ENCODE data around the gene HBE1. TPM values are rescaled to one million over a fixed set of nuclear protein-coding genes. Genes with fewer than 3 reads are reported as not detected.
"Not testable (repeated sequence)": the region's sequence is repeated elsewhere in the genome, so short reads cannot be mapped to it uniquely, and the experiment has no call there.

HBE1 gene
- total RNA-seq, 1 experiment from 2014 or later = 3.2 TPM

DNA sequence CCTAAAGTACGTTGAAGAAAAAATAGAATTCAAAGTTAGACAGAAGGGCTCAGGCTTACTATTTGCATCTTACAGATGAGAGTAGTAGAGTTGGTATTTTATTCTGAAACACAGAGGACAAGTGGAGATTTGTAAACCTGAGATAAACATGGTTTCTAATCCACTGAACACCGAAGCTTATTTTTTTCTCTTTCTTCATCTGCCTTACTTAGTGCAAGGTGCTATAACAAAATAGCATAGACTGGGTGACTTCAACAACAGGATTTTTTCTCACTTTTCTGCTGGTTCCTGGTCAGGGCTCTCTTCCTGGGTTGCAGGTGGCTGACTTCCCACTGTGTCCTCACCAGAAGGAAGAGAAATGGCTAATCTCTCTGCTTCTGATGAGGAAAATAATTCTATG lies 18.0 kb downstream of the HBE1 start:
- no peaks in the 10 kb centered on the region for H3K27me3 ChIP-seq (ENCODE audit: control insufficient read depth, insufficient read depth, low read length)
- BruUV-seq (replicated peaks) = no TSS peak
- ChIA-PET CTCF (no interaction called here), POLR2A (no interaction called here)
- H3K9me3 ChIP-seq (ENCODE audit: control insufficient read depth, insufficient read depth, low read depth, low read length) = no peaks in the 10 kb centered on the region
- H3K36me3 ChIP-seq (ENCODE audit: control insufficient read depth, insufficient read depth, low read length) = no peaks in the 10 kb centered on the region
- no peak for DNase-seq (ENCODE audit: low read depth, low spot score)
- no peak overlapping the region for H3K4me3 ChIP-seq (ENCODE audit: low read depth in 2 of 2, low read length in 2 of 2)
- H3K27ac ChIP-seq (ENCODE audit: low read length) = no peak overlapping the region
- no peak for ATAC-seq
- TF ChIP-seq, protein P1, sequence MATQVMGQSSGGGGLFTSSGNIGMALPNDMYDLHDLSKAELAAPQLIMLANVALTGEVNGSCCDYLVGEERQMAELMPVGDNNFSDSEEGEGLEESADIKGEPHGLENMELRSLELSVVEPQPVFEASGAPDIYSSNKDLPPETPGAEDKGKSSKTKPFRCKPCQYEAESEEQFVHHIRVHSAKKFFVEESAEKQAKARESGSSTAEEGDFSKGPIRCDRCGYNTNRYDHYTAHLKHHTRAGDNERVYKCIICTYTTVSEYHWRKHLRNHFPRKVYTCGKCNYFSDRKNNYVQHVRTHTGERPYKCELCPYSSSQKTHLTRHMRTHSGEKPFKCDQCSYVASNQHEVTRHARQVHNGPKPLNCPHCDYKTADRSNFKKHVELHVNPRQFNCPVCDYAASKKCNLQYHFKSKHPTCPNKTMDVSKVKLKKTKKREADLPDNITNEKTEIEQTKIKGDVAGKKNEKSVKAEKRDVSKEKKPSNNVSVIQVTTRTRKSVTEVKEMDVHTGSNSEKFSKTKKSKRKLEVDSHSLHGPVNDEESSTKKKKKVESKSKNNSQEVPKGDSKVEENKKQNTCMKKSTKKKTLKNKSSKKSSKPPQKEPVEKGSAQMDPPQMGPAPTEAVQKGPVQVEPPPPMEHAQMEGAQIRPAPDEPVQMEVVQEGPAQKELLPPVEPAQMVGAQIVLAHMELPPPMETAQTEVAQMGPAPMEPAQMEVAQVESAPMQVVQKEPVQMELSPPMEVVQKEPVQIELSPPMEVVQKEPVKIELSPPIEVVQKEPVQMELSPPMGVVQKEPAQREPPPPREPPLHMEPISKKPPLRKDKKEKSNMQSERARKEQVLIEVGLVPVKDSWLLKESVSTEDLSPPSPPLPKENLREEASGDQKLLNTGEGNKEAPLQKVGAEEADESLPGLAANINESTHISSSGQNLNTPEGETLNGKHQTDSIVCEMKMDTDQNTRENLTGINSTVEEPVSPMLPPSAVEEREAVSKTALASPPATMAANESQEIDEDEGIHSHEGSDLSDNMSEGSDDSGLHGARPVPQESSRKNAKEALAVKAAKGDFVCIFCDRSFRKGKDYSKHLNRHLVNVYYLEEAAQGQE (IDR thresholded peaks at IDR 0.05; ENCODE audit: insufficient read depth in 1 of 2, low read depth in 2 of 2, low read length in 1 of 2) = no peak
- no peak for TF ChIP-seq SIN3A (IDR thresholded peaks at IDR 0.05; ENCODE audit: borderline replicate concordance, insufficient read depth, low read depth, low read length)
- TF ChIP-seq TCF7L2 (IDR thresholded peaks at IDR 0.05; ENCODE audit: low read depth, low read length) = no peak
- TF ChIP-seq, protein P2, sequence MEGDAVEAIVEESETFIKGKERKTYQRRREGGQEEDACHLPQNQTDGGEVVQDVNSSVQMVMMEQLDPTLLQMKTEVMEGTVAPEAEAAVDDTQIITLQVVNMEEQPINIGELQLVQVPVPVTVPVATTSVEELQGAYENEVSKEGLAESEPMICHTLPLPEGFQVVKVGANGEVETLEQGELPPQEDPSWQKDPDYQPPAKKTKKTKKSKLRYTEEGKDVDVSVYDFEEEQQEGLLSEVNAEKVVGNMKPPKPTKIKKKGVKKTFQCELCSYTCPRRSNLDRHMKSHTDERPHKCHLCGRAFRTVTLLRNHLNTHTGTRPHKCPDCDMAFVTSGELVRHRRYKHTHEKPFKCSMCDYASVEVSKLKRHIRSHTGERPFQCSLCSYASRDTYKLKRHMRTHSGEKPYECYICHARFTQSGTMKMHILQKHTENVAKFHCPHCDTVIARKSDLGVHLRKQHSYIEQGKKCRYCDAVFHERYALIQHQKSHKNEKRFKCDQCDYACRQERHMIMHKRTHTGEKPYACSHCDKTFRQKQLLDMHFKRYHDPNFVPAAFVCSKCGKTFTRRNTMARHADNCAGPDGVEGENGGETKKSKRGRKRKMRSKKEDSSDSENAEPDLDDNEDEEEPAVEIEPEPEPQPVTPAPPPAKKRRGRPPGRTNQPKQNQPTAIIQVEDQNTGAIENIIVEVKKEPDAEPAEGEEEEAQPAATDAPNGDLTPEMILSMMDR (IDR thresholded peaks at IDR 0.05) = no peak
- no peak for TF ChIP-seq POLR2AphosphoS5 (IDR thresholded peaks at IDR 0.05; ENCODE audit: low read depth, low read length)
- no peaks in the 10 kb centered on the region for H3K4me1 ChIP-seq (ENCODE audit: control insufficient read depth, insufficient read depth, low read length)
- in situ Hi-C loops (cut with HindIII; ENCODE audit: low pct_unique_long_range_greater_than_20kb, low sequenced_read_pairs) = no loop called here
- intact Hi-C loops (cut with micrococcal nuclease; ENCODE audit: unreplicated experiment) = no loop called here

DNA sequence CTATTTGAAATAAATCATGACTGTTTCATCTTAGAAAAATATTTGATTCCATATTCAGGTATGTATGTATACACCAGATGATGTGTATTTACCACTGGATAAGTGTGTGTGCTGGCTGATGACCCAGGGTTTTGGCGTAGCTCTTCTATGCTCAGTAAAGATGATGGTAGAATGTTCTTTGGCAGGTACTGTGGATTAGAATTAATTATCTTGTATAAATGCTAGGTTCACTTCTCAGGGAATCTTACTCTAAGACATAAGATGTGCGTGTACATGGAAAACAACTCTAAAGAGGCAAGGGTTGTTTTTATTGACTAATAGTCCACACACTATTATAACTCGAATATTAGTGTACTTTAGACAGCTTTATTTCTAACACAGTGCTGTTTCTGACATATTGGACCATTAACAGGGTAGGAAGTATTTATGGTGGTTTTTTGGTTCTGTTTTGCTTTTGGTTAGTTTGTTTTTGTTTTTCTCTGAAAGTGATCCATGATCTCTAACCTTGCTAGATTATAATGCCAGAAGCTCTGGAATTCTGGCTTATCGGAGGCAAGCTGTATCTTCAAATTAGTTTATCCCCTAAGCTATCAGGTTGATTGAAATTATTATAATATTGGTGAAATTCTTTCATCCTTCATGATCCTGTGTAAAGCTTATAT lies 19.1 kb downstream of the HBE1 start:
- ChIA-PET CTCF (no interaction called here), POLR2A (no interaction called here)
- no peak for ATAC-seq
- TF ChIP-seq SIN3A (IDR thresholded peaks at IDR 0.05; ENCODE audit: borderline replicate concordance, insufficient read depth, low read depth, low read length) (no peak), TCF7L2 (IDR thresholded peaks at IDR 0.05; ENCODE audit: low read depth, low read length) (no peak), POLR2AphosphoS5 (IDR thresholded peaks at IDR 0.05; ENCODE audit: low read depth, low read length) (no peak)
- TF ChIP-seq, protein P2 (IDR thresholded peaks at IDR 0.05) = no peak
- TF ChIP-seq, protein P1 (IDR thresholded peaks at IDR 0.05; ENCODE audit: insufficient read depth in 1 of 2, low read depth in 2 of 2, low read length in 1 of 2) = no peak
- no peaks in the 10 kb centered on the region for H3K36me3 ChIP-seq (ENCODE audit: control insufficient read depth, insufficient read depth, low read length)
- H3K4me3 ChIP-seq (ENCODE audit: low read depth in 2 of 2, low read length in 2 of 2) = no peak overlapping the region
- no peak for DNase-seq (ENCODE audit: low read depth, low spot score)
- no peak overlapping the region for H3K27ac ChIP-seq (ENCODE audit: low read length)
- no peaks in the 10 kb centered on the region for H3K4me1 ChIP-seq (ENCODE audit: control insufficient read depth, insufficient read depth, low read length)
- in situ Hi-C loops (cut with HindIII; ENCODE audit: low pct_unique_long_range_greater_than_20kb, low sequenced_read_pairs) (no loop called here), intact Hi-C loops (cut with micrococcal nuclease; ENCODE audit: unreplicated experiment) (no loop called here)
- no peaks in the 10 kb centered on the region for H3K9me3 ChIP-seq (ENCODE audit: control insufficient read depth, insufficient read depth, low read depth, low read length)
- no TSS peak for BruUV-seq (replicated peaks)
- H3K27me3 ChIP-seq (ENCODE audit: control insufficient read depth, insufficient read depth, low read length) = no peaks in the 10 kb centered on the region

DNA sequence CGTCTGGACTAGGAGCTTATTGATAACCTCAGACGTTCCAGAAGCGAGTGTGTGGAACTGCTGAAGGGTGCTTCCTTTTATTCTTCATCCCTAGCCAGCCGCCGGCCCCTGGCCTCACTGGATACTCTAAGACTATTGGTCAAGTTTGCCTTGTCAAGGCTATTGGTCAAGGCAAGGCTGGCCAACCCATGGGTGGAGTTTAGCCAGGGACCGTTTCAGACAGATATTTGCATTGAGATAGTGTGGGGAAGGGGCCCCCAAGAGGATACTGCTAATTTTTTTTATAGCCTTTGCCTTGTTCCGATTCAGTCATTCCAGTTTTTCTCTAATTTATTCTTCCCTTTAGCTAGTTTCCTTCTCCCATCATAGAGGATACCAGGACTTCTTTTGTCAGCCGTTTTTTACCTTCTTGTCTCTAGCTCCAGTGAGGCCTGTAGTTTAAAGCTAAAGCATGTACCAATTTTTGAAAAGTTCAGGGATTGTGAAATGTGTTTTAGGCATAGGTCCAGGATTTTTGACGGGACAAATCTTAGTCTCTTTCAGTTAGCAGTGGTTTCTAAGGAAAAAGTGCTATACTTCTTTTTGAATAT lies 19.8 kb downstream of the HBE1 start, which contains the start of gene HBG1:
Gene HBG1, minus strand, starts transcription at position 51 of the 590 bp plus-strand sequence. CDS start 53 bp downstream, outside the sequence.
- in situ Hi-C loops (cut with HindIII; ENCODE audit: low pct_unique_long_range_greater_than_20kb, low sequenced_read_pairs); H3K4me3 ChIP-seq (ENCODE audit: low read depth in 2 of 2, low read length in 2 of 2); DNase-seq (ENCODE audit: low read depth, low spot score); H3K27ac ChIP-seq (ENCODE audit: low read length); H3K27me3 ChIP-seq (ENCODE audit: control insufficient read depth, insufficient read depth, low read length); POLR2A ChIA-PET; CTCF ChIA-PET; ATAC-seq; H3K9me3 ChIP-seq (ENCODE audit: control insufficient read depth, insufficient read depth, low read depth, low read length); H3K36me3 ChIP-seq (ENCODE audit: control insufficient read depth, insufficient read depth, low read length); intact Hi-C loops (cut with micrococcal nuclease; ENCODE audit: unreplicated experiment); H3K4me1 ChIP-seq (ENCODE audit: control insufficient read depth, insufficient read depth, low read length); BruUV-seq (replicated peaks): not testable (repeated sequence)

Data from Panc1 (cell line).